Panc1 (cell line): Measurements from ENCODE around the gene AMFR. TPM values are rescaled to one million over a fixed set of nuclear protein-coding genes. Genes with fewer than 3 reads are reported as not detected.

Source experiments
- ATAC-seq: fragments of 200-7000 bp; cut with Tn5 transposase; 2 replicates; pipeline ENCODE4 v1.9.1; 2020; ENCODE audit warnings: mild to moderate bottlenecking, moderate library complexity
- BruUV-seq: library from RNA; stranded (reverse); fragments of 400-500 nt; replicated peaks from 2 replicates; lab custom pipeline; 2021; lab: Mats Ljungman, UMichigan
- CTCF ChIA-PET: fragments of 300-600 bp; sonication (Branson Sonifier 250); formaldehyde crosslinking; loops from one replicate; lab custom pipeline; 2022; ENCODE audit warnings: antibody characterized with exemption; lab: Charles Lee
- POLR2A ChIA-PET: fragments of 300-600 bp; sonication (Branson Sonifier 250); formaldehyde crosslinking; loops from one replicate; lab custom pipeline; 2022; ENCODE audit warnings: antibody characterized with exemption; lab: Charles Lee
- DNase-seq: peaks from one replicate; pipeline ENCODE4 v3.0.0-alpha.2; 2010; ENCODE audit warnings: low read depth, low spot score
- H3K27ac ChIP-seq: 2 replicates; pipeline ENCODE4 v1.5.1; 2011; ENCODE audit warnings: mild to moderate bottlenecking, low read length, inconsistent platforms
- H3K27me3 ChIP-seq: fragments of 200-500 bp; sonication (Bioruptor generic); 2 replicates; pipeline ENCODE4 v1.6.0; 2014; ENCODE audit warnings: low read length, inconsistent platforms; ENCODE audit not compliant: control insufficient read depth, insufficient read depth
- H3K36me3 ChIP-seq: fragments of 200-500 bp; sonication (Bioruptor generic); 2 replicates; pipeline ENCODE4 v1.5.1; 2014; ENCODE audit warnings: inconsistent platforms, mild to moderate bottlenecking, low read length, moderate library complexity; ENCODE audit not compliant: control insufficient read depth, insufficient read depth
- H3K4me1 ChIP-seq: 2 replicates; pipeline ENCODE4 v1.5.1; 2011; ENCODE audit warnings: inconsistent platforms, mild to moderate bottlenecking, low read length, moderate library complexity; ENCODE audit not compliant: control insufficient read depth, insufficient read depth
- H3K4me3 ChIP-seq, 2 experiments: 2 replicates each; pipeline ENCODE4 v1.5.1; 2011 to 2012; ENCODE audit warnings: low read depth in 2 of 2, low read length in 2 of 2, mild to moderate bottlenecking in 2 of 2, inconsistent platforms in 1 of 2, moderate library complexity in 1 of 2
- H3K9me3 ChIP-seq: fragments of 200-500 bp; sonication (Bioruptor generic); 2 replicates; pipeline ENCODE4 v1.5.1; 2014; ENCODE audit warnings: low read depth, mild to moderate bottlenecking, inconsistent platforms, low read length, moderate library complexity; ENCODE audit not compliant: control insufficient read depth, insufficient read depth
- POLR2AphosphoS5 ChIP-seq: IDR thresholded peaks from 2 replicates; pipeline ENCODE4 v1.6.1; 2012; ENCODE audit warnings: mild to moderate bottlenecking, low read depth, low read length, moderate library complexity
- SIN3A ChIP-seq: IDR thresholded peaks from 2 replicates; pipeline ENCODE4 v1.6.1; 2012; ENCODE audit warnings: low read depth, mild to moderate bottlenecking, low read length, moderate library complexity, borderline replicate concordance; ENCODE audit not compliant: insufficient read depth
- TCF7L2 ChIP-seq: IDR thresholded peaks from 2 replicates; pipeline ENCODE4 v1.6.1; 2011; ENCODE audit warnings: mild to moderate bottlenecking, low read depth, low read length, inconsistent platforms
- in situ Hi-C: cut with HindIII; loops from 2 replicates; pipeline ENCODE4 v1.10.0; 2016; ENCODE audit warnings: low sequenced_read_pairs, low pct_unique_long_range_greater_than_20kb
- intact Hi-C: fragments of 100-400 bp; cut with micrococcal nuclease; formaldehyde crosslinking; loops from one replicate; pipeline ENCODE4 v1.10.0; 2022; ENCODE audit not compliant: unreplicated experiment
- total RNA-seq: library from RNA; stranded (reverse); gene quantifications from one replicate; pipeline ENCODE4 v1.2.1, GENCODE V29; 2021; ENCODE audit not compliant: unreplicated experiment
- TF ChIP-seq, protein P1 (sequence below): fragments of 450-650 bp; IDR thresholded peaks from 2 replicates; pipeline ENCODE4 v1.5.1; 2017; ENCODE audit warnings: mild to moderate bottlenecking
- TF ChIP-seq, protein P2 (sequence below), 2 experiments: IDR thresholded peaks; 2 replicates each; pipeline ENCODE4 v1.6.1; 2011 to 2012; ENCODE audit warnings: low read depth in 2 of 2, control low read depth in 1 of 2, low read length in 1 of 2, mild to moderate bottlenecking in 1 of 2, moderate library complexity in 1 of 2; ENCODE audit not compliant: insufficient read depth in 1 of 2

The AMFR gene
- total RNA-seq, 1 experiment from 2014 or later, result 89.6 TPM

DNA sequence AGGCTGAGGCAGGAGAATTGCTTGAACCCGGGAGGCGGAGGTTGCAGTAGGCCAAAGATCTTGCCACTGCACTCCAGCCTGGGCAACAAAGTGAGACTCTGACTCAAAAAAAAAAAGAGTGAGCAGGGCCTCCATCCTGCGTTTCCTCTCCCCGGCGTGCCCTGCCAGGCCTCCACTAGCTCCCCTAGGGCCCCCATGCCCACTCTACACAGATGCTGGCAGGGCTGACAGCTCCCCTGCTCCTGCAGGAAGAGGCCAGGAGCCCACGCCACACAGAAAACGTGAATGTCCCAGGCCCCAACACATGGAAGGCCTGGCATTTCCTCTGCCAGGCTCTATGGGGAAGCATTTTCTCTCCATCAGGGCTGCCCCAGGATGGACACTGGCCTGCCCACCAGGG, 109.4 kb downstream of the AMFR start:
- ChIA-PET POLR2A (no interaction called here), CTCF (no interaction called here)
- intact Hi-C loops, result loop anchor here (5.0 to 10.0 kb wide), 2 partner anchors 274 to 371 kb away; no protein-coding TSS in a partner anchor
- no peak for DNase-seq
- Histone ChIP-seq H3K9me3 (no peaks in the 10 kb centered on the region), H3K4me1 (no peaks in the 10 kb centered on the region; the same call in 1 of the 2 replicates), H3K27ac (no peak overlapping the region), H3K27me3 (no peaks in the 10 kb centered on the region), H3K36me3 (no peaks in the 10 kb centered on the region), H3K4me3 (no peak overlapping the region)
- no peak for TF ChIP-seq TCF7L2
- TF ChIP-seq, protein P1, sequence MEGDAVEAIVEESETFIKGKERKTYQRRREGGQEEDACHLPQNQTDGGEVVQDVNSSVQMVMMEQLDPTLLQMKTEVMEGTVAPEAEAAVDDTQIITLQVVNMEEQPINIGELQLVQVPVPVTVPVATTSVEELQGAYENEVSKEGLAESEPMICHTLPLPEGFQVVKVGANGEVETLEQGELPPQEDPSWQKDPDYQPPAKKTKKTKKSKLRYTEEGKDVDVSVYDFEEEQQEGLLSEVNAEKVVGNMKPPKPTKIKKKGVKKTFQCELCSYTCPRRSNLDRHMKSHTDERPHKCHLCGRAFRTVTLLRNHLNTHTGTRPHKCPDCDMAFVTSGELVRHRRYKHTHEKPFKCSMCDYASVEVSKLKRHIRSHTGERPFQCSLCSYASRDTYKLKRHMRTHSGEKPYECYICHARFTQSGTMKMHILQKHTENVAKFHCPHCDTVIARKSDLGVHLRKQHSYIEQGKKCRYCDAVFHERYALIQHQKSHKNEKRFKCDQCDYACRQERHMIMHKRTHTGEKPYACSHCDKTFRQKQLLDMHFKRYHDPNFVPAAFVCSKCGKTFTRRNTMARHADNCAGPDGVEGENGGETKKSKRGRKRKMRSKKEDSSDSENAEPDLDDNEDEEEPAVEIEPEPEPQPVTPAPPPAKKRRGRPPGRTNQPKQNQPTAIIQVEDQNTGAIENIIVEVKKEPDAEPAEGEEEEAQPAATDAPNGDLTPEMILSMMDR, result no peak
- TF ChIP-seq, protein P2, sequence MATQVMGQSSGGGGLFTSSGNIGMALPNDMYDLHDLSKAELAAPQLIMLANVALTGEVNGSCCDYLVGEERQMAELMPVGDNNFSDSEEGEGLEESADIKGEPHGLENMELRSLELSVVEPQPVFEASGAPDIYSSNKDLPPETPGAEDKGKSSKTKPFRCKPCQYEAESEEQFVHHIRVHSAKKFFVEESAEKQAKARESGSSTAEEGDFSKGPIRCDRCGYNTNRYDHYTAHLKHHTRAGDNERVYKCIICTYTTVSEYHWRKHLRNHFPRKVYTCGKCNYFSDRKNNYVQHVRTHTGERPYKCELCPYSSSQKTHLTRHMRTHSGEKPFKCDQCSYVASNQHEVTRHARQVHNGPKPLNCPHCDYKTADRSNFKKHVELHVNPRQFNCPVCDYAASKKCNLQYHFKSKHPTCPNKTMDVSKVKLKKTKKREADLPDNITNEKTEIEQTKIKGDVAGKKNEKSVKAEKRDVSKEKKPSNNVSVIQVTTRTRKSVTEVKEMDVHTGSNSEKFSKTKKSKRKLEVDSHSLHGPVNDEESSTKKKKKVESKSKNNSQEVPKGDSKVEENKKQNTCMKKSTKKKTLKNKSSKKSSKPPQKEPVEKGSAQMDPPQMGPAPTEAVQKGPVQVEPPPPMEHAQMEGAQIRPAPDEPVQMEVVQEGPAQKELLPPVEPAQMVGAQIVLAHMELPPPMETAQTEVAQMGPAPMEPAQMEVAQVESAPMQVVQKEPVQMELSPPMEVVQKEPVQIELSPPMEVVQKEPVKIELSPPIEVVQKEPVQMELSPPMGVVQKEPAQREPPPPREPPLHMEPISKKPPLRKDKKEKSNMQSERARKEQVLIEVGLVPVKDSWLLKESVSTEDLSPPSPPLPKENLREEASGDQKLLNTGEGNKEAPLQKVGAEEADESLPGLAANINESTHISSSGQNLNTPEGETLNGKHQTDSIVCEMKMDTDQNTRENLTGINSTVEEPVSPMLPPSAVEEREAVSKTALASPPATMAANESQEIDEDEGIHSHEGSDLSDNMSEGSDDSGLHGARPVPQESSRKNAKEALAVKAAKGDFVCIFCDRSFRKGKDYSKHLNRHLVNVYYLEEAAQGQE (IDR thresholded peaks at IDR 0.05; ENCODE audit: insufficient read depth in 1 of 2, low read depth in 2 of 2, low read length in 1 of 2), result no peak
- TF ChIP-seq SIN3A, result no peak
- no peak for TF ChIP-seq POLR2AphosphoS5
- no TSS peak for BruUV-seq
- in situ Hi-C loops, result no loop called here
- ATAC-seq, result no peak

DNA sequence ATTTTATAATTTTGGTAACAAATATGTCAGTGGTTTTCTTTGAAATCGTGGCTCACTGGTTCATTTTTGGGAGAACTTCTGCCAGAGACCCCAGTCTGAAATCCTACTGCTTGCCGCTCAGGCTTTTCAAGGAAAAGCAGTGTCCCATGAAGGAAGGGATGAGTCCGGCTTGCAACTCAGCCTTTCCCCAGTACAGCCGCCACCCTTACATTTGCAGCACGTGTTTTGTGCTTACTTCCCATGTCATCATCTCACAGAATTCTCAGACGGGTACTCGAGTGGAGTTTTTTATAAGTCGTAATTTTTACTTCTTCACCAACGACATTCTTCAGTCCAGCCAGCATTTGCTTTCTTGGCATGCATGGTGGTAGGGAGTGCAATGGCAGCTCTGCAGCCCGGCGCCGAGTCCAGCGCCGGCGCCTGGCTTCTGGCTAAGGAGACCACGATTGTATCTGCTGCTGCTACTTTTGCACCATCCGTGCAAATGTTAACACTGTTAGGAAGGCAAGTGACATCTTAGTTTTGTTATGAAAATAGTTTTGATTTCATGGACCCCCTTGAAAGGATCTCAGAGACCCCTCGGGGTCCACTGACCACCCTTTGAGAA, 111.0 kb downstream of the AMFR start:
- intact Hi-C loops, result loop anchor here (10.0 kb wide), 1 partner anchor 370 kb away; no protein-coding TSS in a partner anchor
- Histone ChIP-seq H3K27ac (no peak overlapping the region), H3K36me3 (no peaks in the 10 kb centered on the region), H3K9me3 (no peaks in the 10 kb centered on the region), H3K27me3 (no peaks in the 10 kb centered on the region), H3K4me3 (no peak overlapping the region), H3K4me1 (no peaks in the 10 kb centered on the region; the same call in 1 of the 2 replicates)
- in situ Hi-C loops, result no loop called here
- CTCF ChIA-PET, result no interaction called here
- no TSS peak for BruUV-seq
- POLR2A ChIA-PET, result no interaction called here
- no peak for ATAC-seq
- TF ChIP-seq POLR2AphosphoS5 (no peak), TCF7L2 (no peak), SIN3A (no peak)
- TF ChIP-seq, protein P1, result no peak
- TF ChIP-seq, protein P2 (IDR thresholded peaks at IDR 0.05; ENCODE audit: insufficient read depth in 1 of 2, low read depth in 2 of 2, low read length in 1 of 2), result no peak
- DNase-seq, result no peak
